Measurements from ENCODE around the gene DNAJC11. TPM values are rescaled to one million over a fixed set of nuclear protein-coding genes. Genes with fewer than 3 reads are reported as not detected.

The DNAJC11 gene
- total RNA-seq, 1 experiment from 2014 or later: 93.6 TPM

DNA sequence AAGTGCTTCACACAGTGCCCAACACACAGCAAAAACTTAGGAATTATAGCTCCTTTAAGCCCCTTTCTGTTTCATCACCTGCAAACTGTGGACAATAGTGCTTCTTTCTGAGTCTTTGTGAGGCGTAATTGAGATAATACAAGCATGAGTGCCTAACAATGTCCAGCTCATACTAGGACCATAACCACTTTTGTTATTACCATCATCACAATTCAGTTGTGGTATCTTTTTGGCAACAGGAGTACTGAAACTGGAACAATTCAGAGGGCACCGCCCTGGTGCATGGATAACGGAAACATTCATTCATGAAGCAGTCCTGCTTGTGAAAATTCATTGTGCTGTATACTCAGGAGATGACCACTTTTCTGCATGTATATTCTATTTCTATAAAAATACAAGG, 18.2 kb downstream of the DNAJC11 start:
- ChIA-PET POLR2A (no interaction called here), CTCF (no interaction called here)
- BruUV-seq (replicated peaks): no TSS peak
- no peak overlapping the region for H3K4me3 ChIP-seq (ENCODE audit: low read depth in 2 of 2, low read length in 2 of 2)
- H3K27ac ChIP-seq (ENCODE audit: low read length): no peak overlapping the region
- intact Hi-C loops (cut with micrococcal nuclease; ENCODE audit: unreplicated experiment): no loop called here
- DNase-seq (ENCODE audit: low read depth, low spot score) (no peak), ATAC-seq (no peak)
- H3K4me1 ChIP-seq (ENCODE audit: control insufficient read depth, insufficient read depth, low read length): no peaks in the 10 kb centered on the region
- peaks cover 10% of the 10 kb centered on the region; the same call in 1 of the 2 replicates for H3K36me3 ChIP-seq (ENCODE audit: control insufficient read depth, insufficient read depth, low read length)
- H3K27me3 ChIP-seq (ENCODE audit: control insufficient read depth, insufficient read depth, low read length): no peaks in the 10 kb centered on the region
- H3K9me3 ChIP-seq (ENCODE audit: control insufficient read depth, insufficient read depth, low read depth, low read length): no peaks in the 10 kb centered on the region
- no peak for TF ChIP-seq TCF7L2 (IDR thresholded peaks at IDR 0.05; ENCODE audit: low read depth, low read length)
- TF ChIP-seq POLR2AphosphoS5 (IDR thresholded peaks at IDR 0.05; ENCODE audit: low read depth, low read length): no peak
- no peak for TF ChIP-seq SIN3A (IDR thresholded peaks at IDR 0.05; ENCODE audit: borderline replicate concordance, insufficient read depth, low read depth, low read length)
- no peak for TF ChIP-seq CTCF (IDR thresholded peaks at IDR 0.05)
- TF ChIP-seq, protein P1, sequence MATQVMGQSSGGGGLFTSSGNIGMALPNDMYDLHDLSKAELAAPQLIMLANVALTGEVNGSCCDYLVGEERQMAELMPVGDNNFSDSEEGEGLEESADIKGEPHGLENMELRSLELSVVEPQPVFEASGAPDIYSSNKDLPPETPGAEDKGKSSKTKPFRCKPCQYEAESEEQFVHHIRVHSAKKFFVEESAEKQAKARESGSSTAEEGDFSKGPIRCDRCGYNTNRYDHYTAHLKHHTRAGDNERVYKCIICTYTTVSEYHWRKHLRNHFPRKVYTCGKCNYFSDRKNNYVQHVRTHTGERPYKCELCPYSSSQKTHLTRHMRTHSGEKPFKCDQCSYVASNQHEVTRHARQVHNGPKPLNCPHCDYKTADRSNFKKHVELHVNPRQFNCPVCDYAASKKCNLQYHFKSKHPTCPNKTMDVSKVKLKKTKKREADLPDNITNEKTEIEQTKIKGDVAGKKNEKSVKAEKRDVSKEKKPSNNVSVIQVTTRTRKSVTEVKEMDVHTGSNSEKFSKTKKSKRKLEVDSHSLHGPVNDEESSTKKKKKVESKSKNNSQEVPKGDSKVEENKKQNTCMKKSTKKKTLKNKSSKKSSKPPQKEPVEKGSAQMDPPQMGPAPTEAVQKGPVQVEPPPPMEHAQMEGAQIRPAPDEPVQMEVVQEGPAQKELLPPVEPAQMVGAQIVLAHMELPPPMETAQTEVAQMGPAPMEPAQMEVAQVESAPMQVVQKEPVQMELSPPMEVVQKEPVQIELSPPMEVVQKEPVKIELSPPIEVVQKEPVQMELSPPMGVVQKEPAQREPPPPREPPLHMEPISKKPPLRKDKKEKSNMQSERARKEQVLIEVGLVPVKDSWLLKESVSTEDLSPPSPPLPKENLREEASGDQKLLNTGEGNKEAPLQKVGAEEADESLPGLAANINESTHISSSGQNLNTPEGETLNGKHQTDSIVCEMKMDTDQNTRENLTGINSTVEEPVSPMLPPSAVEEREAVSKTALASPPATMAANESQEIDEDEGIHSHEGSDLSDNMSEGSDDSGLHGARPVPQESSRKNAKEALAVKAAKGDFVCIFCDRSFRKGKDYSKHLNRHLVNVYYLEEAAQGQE (IDR thresholded peaks at IDR 0.05; ENCODE audit: insufficient read depth in 1 of 2, low read depth in 2 of 2, low read length in 1 of 2): no peak
- in situ Hi-C loops (cut with HindIII; ENCODE audit: low pct_unique_long_range_greater_than_20kb, low sequenced_read_pairs): no loop called here

DNA sequence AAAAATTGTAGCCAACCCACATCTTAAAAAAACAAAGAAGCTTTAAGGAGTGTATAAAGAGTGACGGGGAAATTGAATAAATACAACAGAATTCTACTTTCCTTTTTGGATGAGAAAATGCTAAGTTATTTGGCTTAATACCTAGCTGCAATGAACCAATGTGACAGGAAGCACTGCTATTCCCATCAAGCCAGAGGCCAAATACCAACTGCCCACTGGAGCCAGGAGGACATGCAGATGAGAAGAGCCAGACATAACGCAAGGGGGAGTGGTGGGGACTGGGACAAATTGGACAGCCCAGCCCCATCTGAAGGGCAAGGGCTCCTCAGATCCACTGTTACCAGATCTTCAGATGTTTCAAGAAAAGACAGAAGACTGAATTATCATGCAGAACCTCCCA, 25.7 kb downstream of the DNAJC11 start:
- Histone ChIP-seq H3K9me3 (ENCODE audit: control insufficient read depth, insufficient read depth, low read depth, low read length) (no peaks in the 10 kb centered on the region), H3K4me3 (ENCODE audit: low read depth in 2 of 2, low read length in 2 of 2) (no peak overlapping the region), H3K27me3 (ENCODE audit: control insufficient read depth, insufficient read depth, low read length) (no peaks in the 10 kb centered on the region), H3K36me3 (ENCODE audit: control insufficient read depth, insufficient read depth, low read length) (peaks cover 12% of the 10 kb centered on the region; the same call in 1 of the 2 replicates), H3K4me1 (ENCODE audit: control insufficient read depth, insufficient read depth, low read length) (no peaks in the 10 kb centered on the region), H3K27ac (ENCODE audit: low read length) (no peak overlapping the region)
- BruUV-seq (replicated peaks): no TSS peak
- intact Hi-C loops (cut with micrococcal nuclease; ENCODE audit: unreplicated experiment) (no loop called here), in situ Hi-C loops (cut with HindIII; ENCODE audit: low pct_unique_long_range_greater_than_20kb, low sequenced_read_pairs) (no loop called here)
- DNase-seq (ENCODE audit: low read depth, low spot score) (no peak), ATAC-seq (no peak)
- ChIA-PET POLR2A (no interaction called here), CTCF (no interaction called here)
- no peak for TF ChIP-seq CTCF (IDR thresholded peaks at IDR 0.05)
- TF ChIP-seq TCF7L2 (IDR thresholded peaks at IDR 0.05; ENCODE audit: low read depth, low read length): no peak
- TF ChIP-seq, protein P1 (IDR thresholded peaks at IDR 0.05; ENCODE audit: insufficient read depth in 1 of 2, low read depth in 2 of 2, low read length in 1 of 2): no peak
- no peak for TF ChIP-seq POLR2AphosphoS5 (IDR thresholded peaks at IDR 0.05; ENCODE audit: low read depth, low read length)
- no peak for TF ChIP-seq SIN3A (IDR thresholded peaks at IDR 0.05; ENCODE audit: borderline replicate concordance, insufficient read depth, low read depth, low read length)

Data from Panc1 (cell line).